SK-N-SH (cell line): ENCODE data around the gene CHEK1. TPM values are rescaled to one million over a fixed set of nuclear protein-coding genes. Genes with fewer than 3 reads are reported as not detected.

Source experiments
- CTCF ChIA-PET: fragments of 300-600, 350-600 bp; formaldehyde crosslinking; extraction: SDS; loops from one replicate; lab custom pipeline; 2021; lab: Yijun Ruan, JAX
- POLR2A ChIA-PET: fragments of 350-600 bp; sonication (Branson Sonifier 250); formaldehyde crosslinking; extraction: SDS; loops from one replicate; lab custom pipeline; 2020; ENCODE audit warnings: antibody characterized with exemption, inconsistent platforms; lab: Yijun Ruan, JAX
- DNase-seq: peaks from one replicate; pipeline ENCODE4 v3.0.0; 2012
- H2AFZ ChIP-seq: fragments of 200-600 bp; sonication (generic); 2 replicates; pipeline ENCODE4 v1.8.1; 2016; ENCODE audit warnings: antibody characterized with exemption, mild to moderate bottlenecking, low read depth
- H3F3A ChIP-seq: fragments of 200-600 bp; sonication (generic); replicated peaks from 2 replicates; pipeline ENCODE3; 2016; ENCODE audit warnings: antibody characterized with exemption, mild to moderate bottlenecking; ENCODE audit not compliant: insufficient read depth
- H3K27ac ChIP-seq, 2 experiments: fragments of 200-500 bp in 1 of 2; fragments of 200-600 bp in 1 of 2; sonication (Bioruptor generic) in 1 of 2; sonication (generic), shearing (Covaris generic) in 1 of 2; 2 replicates each; pipeline versions ENCODE4 v1.5.1 to v1.6.1; 2014 to 2016; ENCODE audit warnings: low read depth in 2 of 2, inconsistent platforms in 1 of 2, low read length in 1 of 2, mild to moderate bottlenecking in 1 of 2, mixed read lengths in 1 of 2
- H3K27me3 ChIP-seq: fragments of 200-600 bp; sonication (generic), shearing (Covaris generic); 2 replicates; pipeline ENCODE4 v1.6.1; 2016; ENCODE audit warnings: mixed run types; ENCODE audit not compliant: insufficient read depth
- H3K36me3 ChIP-seq, 2 experiments: fragments of 200-500 bp in 1 of 2; fragments of 200-600 bp in 1 of 2; sonication (Bioruptor generic) in 1 of 2; sonication (generic) in 1 of 2; replicated peaks in 1 of 2; 2 replicates each; pipeline versions ENCODE3 to v1.5.1; 2014 to 2016; ENCODE audit warnings: low read length in 1 of 2, mild to moderate bottlenecking in 1 of 2; ENCODE audit not compliant: insufficient read depth in 2 of 2, control insufficient read depth in 1 of 2
- H3K4me1 ChIP-seq, 2 experiments: fragments of 200-500 bp in 1 of 2; fragments of 200-600 bp in 1 of 2; sonication (Bioruptor generic) in 1 of 2; sonication (generic), shearing (Covaris generic) in 1 of 2; 2 replicates each; pipeline versions ENCODE4 v1.5.1 to v1.6.1; 2014 to 2016; ENCODE audit warnings: low read depth in 1 of 2, low read length in 1 of 2, mixed run types in 1 of 2; ENCODE audit not compliant: insufficient read depth in 2 of 2, control insufficient read depth in 1 of 2
- H3K4me2 ChIP-seq: fragments of 200-600 bp; sonication (generic), shearing (Covaris generic); 2 replicates; pipeline ENCODE4 v1.6.1; 2017; ENCODE audit warnings: mixed run types
- H3K4me3 ChIP-seq, 2 experiments: fragments of 200-500 bp in 1 of 2; fragments of 200-600 bp in 1 of 2; sonication (Bioruptor generic) in 1 of 2; sonication (generic), shearing (Covaris generic) in 1 of 2; 2 replicates each; pipeline versions ENCODE4 v1.5.1 to v1.8.1; 2014 to 2016; ENCODE audit warnings: low read depth in 2 of 2, inconsistent platforms in 1 of 2, low read length in 1 of 2, mild to moderate bottlenecking in 1 of 2, mixed read lengths in 1 of 2, moderate library complexity in 1 of 2
- H3K79me2 ChIP-seq: fragments of 200-600 bp; sonication (generic); 2 replicates; pipeline ENCODE4 v1.8.1; 2017; ENCODE audit warnings: mild to moderate bottlenecking; ENCODE audit not compliant: insufficient read depth
- H3K9ac ChIP-seq: fragments of 200-600 bp; sonication (generic); 2 replicates; pipeline ENCODE4 v1.6.1; 2017; ENCODE audit warnings: mixed run types
- H3K9me2 ChIP-seq: fragments of 200-600 bp; sonication (generic); 2 replicates; pipeline ENCODE4 v1.6.1; 2017; ENCODE audit warnings: mixed run types
- H3K9me3 ChIP-seq: fragments of 200-600 bp; sonication (generic); 2 replicates; pipeline ENCODE4 v1.6.1; 2017; ENCODE audit warnings: mixed run types, mild to moderate bottlenecking, moderate library complexity
- H4K20me1 ChIP-seq: fragments of 200-600 bp; sonication (generic); 2 replicates; pipeline ENCODE4 v1.6.1; 2017; ENCODE audit warnings: mild to moderate bottlenecking, mixed run types; ENCODE audit not compliant: insufficient read depth
- CHD2 ChIP-seq: fragments of 150-350 bp; IDR thresholded peaks from 2 replicates; pipeline ENCODE4 v1.6.1; 2018; ENCODE audit warnings: low read length; ENCODE audit not compliant: partially characterized antibody
- CTCF ChIP-seq: fragments of 200-600 bp; sonication (generic); IDR thresholded peaks from 2 replicates; pipeline ENCODE4 v1.6.1; 2017; ENCODE audit warnings: antibody characterized with exemption, mild to moderate bottlenecking, moderate library complexity
- ELF1 ChIP-seq: IDR thresholded peaks from 2 replicates; pipeline ENCODE4 v1.4.0; 2012
- EP300 ChIP-seq, 2 experiments: IDR thresholded peaks; 2 replicates each; pipeline versions ENCODE4 v1.4.0 to v1.6.1; 2012; ENCODE audit warnings: borderline replicate concordance in 1 of 2, low read depth in 1 of 2, low read length in 1 of 2
- EZH2phosphoT487 ChIP-seq: fragments of 200-600 bp; sonication (generic); IDR thresholded peaks from 2 replicates; pipeline ENCODE4 v1.6.1; 2017; ENCODE audit warnings: low read depth, mixed run types, mild to moderate bottlenecking, antibody characterized with exemption, moderate library complexity, borderline replicate concordance
- FOXM1 ChIP-seq: IDR thresholded peaks from 2 replicates; pipeline ENCODE4 v1.4.0; 2012; ENCODE audit warnings: low read depth, mild to moderate bottlenecking
- GABPA ChIP-seq: IDR thresholded peaks from 2 replicates; pipeline ENCODE4 v1.4.0; 2012; ENCODE audit warnings: low read depth, mild to moderate bottlenecking
- GATA2 ChIP-seq: sonication (generic); formaldehyde crosslinking; IDR thresholded peaks from 2 replicates; pipeline ENCODE4 v1.5.0; 2020; ENCODE audit warnings: mild to moderate bottlenecking, missing genetic modification reagents
- JUND ChIP-seq: IDR thresholded peaks from 2 replicates; pipeline ENCODE4 v1.4.0; 2012
- NFIC ChIP-seq: IDR thresholded peaks from 2 replicates; pipeline ENCODE4 v1.4.0; 2012; ENCODE audit warnings: borderline replicate concordance
- NRF1 ChIP-seq: IDR thresholded peaks from 2 replicates; pipeline ENCODE4 v1.6.1; 2012; ENCODE audit warnings: low read depth, mild to moderate bottlenecking, low read length
- RAD21 ChIP-seq: IDR thresholded peaks from 2 replicates; pipeline ENCODE4 v1.6.1; 2012; ENCODE audit warnings: mild to moderate bottlenecking, low read length
- RFX5 ChIP-seq: IDR thresholded peaks from 2 replicates; pipeline ENCODE4 v1.6.1; 2012; ENCODE audit warnings: mild to moderate bottlenecking, improper control_type of control experiment, low read length
- RXRA ChIP-seq: IDR thresholded peaks from 2 replicates; pipeline ENCODE4 v1.4.0; 2012; ENCODE audit warnings: low read depth, mild to moderate bottlenecking, borderline replicate concordance
- SMC3 ChIP-seq: IDR thresholded peaks from 2 replicates; pipeline ENCODE4 v1.6.1; 2012; ENCODE audit warnings: low read depth, low read length, improper control_type of control experiment
- TCF12 ChIP-seq: IDR thresholded peaks from 2 replicates; pipeline ENCODE4 v1.4.0; 2012
- WGBS: methylation state at CpG from one replicate; pipeline ENCODE4 v1.1.6; 2017; ENCODE audit warnings: low lambda C conversion rate; 5-methylcytosine and 5-hydroxymethylcytosine counted together
- polyA plus RNA-seq, 3 experiments: library from polyadenylated mRNA; depleted of rRNA; stranded (reverse); fragments of >200 nt; gene quantifications; 2 replicates each; pipeline ENCODE4 v1.2.3, GENCODE V29; 2012
- TF ChIP-seq, protein P1 (sequence below): fragments of 150-350 bp; IDR thresholded peaks from 2 replicates; pipeline ENCODE4 v1.6.1; 2017; ENCODE audit warnings: antibody characterized with exemption, low read length, low read depth, borderline replicate concordance
- TF ChIP-seq, protein P2 (sequence below): IDR thresholded peaks from 2 replicates; pipeline ENCODE4; 2012
- TF ChIP-seq, protein P3 (sequence below): IDR thresholded peaks from 2 replicates; pipeline ENCODE4 v1.4.0; 2012; ENCODE audit warnings: low read depth, borderline replicate concordance

The CHEK1 gene
- polyA plus RNA-seq, 1 of the 3 experiments (the other 2 are of a cell fraction) = 12.1 TPM

GRCh38 chr11:125579811-125580210 is 45.2 kb upstream of the CHEK1 start:
- Histone ChIP-seq H3K4me3 (no peak overlapping the region), H3K36me3 (peaks cover 75 to 88% of the 10 kb centered on the region in 2 experiments), H3F3A (peaks cover 9% of the 10 kb centered on the region), H3K9me2 (no peaks in the 10 kb centered on the region), H3K4me2 (no peak overlapping the region), H3K79me2 (no peaks in the 10 kb centered on the region), H3K27ac (no peak overlapping the region), H4K20me1 (no peaks in the 10 kb centered on the region), H3K4me1 (no peaks in the 10 kb centered on the region), H2AFZ (no peak overlapping the region), H3K27me3 (no peaks in the 10 kb centered on the region), H3K9me3 (no peaks in the 10 kb centered on the region), H3K9ac (no peak overlapping the region)
- CTCF ChIA-PET = interaction anchor here (1.3 kb wide), 1 partner anchor 10 kb away, joined by 3 read pairs; the partner anchor contains the start of gene EI24
- 86% methylated on average over 5 of the region's 5 CpGs for WGBS
- no peak for DNase-seq
- TF ChIP-seq NFIC (no peak), ELF1 (no peak), CHD2 (no peak), SMC3 (no peak), TCF12 (no peak), RXRA (no peak), FOXM1 (no peak), EZH2phosphoT487 (no peak), RAD21 (no peak), EP300 (IDR thresholded peaks at IDR 0.05; ENCODE audit: borderline replicate concordance in 1 of 2, low read depth in 1 of 2, low read length in 1 of 2) (no peak), GABPA (no peak), JUND (no peak), GATA2 (CRISPR knock-in tag) (no peak), RFX5 (no peak), NRF1 (no peak), CTCF (no peak)
- TF ChIP-seq, protein P1, sequence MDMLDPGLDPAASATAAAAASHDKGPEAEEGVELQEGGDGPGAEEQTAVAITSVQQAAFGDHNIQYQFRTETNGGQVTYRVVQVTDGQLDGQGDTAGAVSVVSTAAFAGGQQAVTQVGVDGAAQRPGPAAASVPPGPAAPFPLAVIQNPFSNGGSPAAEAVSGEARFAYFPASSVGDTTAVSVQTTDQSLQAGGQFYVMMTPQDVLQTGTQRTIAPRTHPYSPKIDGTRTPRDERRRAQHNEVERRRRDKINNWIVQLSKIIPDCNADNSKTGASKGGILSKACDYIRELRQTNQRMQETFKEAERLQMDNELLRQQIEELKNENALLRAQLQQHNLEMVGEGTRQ = no peak
- TF ChIP-seq, protein P2, sequence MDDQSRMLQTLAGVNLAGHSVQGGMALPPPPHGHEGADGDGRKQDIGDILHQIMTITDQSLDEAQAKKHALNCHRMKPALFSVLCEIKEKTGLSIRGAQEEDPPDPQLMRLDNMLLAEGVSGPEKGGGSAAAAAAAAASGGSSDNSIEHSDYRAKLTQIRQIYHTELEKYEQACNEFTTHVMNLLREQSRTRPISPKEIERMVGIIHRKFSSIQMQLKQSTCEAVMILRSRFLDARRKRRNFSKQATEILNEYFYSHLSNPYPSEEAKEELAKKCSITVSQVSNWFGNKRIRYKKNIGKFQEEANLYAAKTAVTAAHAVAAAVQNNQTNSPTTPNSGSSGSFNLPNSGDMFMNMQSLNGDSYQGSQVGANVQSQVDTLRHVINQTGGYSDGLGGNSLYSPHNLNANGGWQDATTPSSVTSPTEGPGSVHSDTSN = no peak
- TF ChIP-seq, protein P3, sequence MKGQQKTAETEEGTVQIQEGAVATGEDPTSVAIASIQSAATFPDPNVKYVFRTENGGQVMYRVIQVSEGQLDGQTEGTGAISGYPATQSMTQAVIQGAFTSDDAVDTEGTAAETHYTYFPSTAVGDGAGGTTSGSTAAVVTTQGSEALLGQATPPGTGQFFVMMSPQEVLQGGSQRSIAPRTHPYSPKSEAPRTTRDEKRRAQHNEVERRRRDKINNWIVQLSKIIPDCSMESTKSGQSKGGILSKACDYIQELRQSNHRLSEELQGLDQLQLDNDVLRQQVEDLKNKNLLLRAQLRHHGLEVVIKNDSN = no peak
- POLR2A ChIA-PET = no interaction called here
